Endometrial microvascular endothelial cells (primary cell): ENCODE results near the gene RFX2. TPM values are rescaled to one million over a fixed set of nuclear protein-coding genes. Genes with fewer than 3 reads are reported as not detected.
"Not testable (repeated sequence)": the region's sequence is repeated elsewhere in the genome, so short reads cannot be mapped to it uniquely, and the experiment has no call there.

Experiments
- in situ Hi-C: cut with HindIII; loops from 2 replicates; pipeline ENCODE4 v1.10.0; 2017; ENCODE audit warnings: low sequenced_read_pairs, low pct_unique_long_range_greater_than_20kb; ENCODE audit errors: inconsistent ontology term
- total RNA-seq: library from RNA; depleted of rRNA; stranded (reverse); fragments of >200 nt; gene quantifications from one replicate; pipeline ENCODE4 v1.2.3, GENCODE V29; 2015; ENCODE audit errors: inconsistent ontology term

Gene RFX2
- total RNA-seq, 1 donor from 2014 or later: 4.6 TPM

DNA sequence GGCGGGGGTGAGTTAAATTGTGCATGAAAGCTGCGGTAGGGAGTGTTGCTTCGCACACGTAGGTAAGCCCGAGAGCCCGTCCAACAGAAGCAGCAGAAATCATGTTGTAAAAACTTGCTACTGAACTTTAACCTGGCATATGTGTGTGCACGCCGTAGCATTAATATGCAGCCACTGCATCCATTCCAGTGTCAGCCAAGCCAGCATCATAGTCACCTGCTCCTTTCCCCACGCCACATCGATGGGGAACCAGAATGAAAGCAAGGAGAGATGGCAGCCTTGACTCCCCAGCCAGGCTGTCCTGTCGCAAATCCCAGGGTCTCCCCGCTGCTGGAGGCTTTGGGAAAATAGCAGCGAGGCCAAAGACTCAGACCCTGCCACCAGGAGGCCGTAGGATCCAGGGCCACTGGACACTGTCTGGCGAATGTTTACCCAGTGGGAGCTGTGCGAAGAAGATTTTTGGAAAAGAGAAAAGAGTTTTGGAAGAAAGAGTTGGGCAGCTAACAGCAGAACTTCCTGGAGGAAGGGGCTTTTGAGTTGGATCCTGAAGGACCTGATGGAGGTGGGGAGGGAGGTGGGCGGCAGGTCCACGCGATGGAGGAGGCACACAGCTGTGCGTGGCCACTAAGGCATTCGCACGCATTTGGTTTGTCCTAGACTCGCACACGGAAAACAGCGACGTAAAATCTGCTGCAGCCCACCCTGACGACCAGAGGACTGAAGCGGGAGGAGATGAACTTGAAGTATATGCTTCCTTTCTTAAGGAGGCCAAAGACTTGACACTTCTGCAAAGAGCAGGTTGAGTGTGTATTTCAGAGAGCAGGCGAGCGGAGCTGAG lies 83.7 kb downstream of the RFX2 start:
- in situ Hi-C loops: no loop called here

DNA sequence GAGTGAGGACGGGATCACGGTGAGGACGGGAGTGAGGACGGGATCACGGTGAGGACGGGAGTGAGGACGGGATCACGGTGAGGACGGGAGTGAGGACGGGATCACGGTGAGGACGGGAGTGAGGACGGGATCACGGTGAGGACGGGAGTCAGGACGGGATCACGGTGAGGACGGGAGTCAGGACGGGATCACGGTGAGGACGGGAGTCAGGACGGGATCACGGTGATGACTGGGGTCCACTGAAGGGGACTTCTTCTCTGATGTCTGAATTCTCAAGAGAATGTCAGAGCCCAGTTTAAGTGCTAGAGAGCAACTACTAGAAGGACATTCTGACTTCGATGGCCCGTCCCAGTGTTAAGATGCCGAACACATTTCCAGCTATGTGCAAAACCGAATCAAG lies 85.5 kb downstream of the RFX2 start:
- in situ Hi-C loops: not testable (repeated sequence)

DNA sequence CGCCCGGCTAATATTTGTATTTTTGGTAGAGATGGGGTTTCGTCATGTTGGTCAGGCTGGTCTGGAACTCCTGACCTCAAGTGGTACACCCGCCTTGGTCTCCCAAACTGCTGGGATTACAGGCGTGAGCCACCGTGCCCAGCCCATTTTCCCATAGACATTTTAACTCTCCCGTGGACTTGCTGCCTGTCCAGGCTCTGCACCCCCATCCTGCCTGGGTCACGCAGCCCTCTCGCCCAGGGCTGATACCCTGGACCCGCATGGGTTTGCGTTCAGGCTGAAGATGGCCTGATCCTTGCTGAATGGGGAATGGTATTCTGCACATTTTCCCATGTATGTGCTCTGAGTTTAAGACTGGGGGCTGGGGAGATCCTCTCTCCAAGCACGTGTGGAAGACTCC lies 86.4 kb downstream of the RFX2 start:
- in situ Hi-C loops: no loop called here

DNA sequence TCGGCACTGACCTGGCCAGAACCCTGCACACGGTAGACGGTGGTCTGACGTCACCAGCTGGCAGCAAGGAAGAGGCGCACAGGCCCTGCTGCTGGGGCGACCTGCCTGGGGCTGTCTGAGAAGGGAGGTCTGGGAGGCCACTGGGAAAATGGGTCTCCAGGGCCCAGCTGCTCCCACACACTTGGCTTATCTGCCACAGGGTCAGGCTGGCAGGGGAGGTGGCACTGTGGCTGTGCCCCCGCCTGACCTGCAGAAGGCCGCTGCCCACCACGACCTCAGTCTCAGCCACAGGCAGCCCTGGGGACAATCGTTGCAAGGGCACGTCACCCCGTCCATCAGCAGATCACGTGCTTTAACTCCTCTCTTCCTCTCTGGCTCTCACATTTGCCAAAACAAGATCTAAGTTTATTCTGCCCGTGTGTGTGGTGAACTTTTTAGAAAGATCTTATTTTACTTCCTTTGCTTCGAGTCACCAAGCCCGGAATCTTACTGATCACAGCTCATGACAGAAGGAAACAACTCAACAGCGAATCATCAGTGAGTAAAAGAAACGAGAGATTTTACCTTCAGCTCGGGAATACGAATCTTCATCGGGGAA lies 87.1 kb downstream of the RFX2 start:
- in situ Hi-C loops: no loop called here

DNA sequence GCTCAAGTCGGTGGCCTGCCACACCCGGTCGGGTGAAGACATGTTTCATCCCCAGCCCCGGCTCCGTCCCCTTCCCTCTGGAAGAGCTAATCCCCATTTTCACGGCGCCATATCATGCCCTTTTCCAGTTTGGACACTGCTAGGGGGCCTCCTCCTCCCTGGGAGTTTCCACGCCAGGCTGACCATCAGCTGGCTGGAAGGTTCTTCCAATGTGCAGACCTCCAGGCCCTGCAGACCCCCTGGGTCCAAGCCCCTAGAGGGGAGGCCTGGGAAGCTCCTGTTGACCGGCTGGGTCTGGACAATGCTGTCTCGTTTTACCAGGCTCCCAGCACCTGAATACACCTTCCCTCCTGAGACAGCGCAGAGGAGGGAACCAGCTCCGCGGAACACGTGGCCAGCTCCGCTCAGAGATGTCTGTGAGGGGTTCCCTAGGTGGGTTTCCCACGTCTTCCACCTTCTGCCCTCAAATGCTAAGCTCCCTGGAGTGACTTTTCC lies 87.7 kb downstream of the RFX2 start:
- in situ Hi-C loops: no loop called here

DNA sequence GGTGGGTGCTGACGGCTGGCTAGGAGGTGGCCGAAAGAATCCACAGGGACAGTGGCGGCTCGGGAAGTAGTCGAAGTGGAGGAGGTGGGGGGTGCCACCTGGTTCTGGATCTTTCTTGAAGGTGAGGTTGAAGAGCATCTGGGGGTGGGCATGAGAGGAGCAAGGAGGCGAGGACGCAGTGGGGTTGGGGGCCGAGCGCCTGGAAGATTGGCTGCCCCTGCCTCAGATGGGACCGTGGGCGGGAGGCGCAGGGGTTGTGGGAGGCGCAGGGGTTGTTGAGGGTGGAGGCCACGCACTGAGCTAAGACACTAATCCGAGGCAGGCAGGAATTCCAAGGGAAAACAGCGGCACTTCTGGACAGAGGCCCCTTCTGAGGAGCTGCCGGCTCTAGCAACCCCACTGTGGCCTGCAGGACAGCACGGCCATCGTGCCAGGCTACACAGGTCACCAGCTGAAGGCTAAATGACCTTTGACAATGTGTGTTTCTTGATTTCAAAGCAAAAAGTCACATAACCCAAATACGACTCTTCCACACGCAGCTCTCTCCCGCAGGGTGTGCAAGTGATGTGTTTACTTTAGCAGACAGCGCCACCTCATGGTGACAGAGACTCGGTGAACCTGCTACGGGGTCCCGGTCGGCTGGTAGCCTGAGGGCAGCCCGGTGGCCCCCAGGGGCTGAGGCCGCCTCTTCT lies 88.3 kb downstream of the RFX2 start:
- in situ Hi-C loops: no loop called here

DNA sequence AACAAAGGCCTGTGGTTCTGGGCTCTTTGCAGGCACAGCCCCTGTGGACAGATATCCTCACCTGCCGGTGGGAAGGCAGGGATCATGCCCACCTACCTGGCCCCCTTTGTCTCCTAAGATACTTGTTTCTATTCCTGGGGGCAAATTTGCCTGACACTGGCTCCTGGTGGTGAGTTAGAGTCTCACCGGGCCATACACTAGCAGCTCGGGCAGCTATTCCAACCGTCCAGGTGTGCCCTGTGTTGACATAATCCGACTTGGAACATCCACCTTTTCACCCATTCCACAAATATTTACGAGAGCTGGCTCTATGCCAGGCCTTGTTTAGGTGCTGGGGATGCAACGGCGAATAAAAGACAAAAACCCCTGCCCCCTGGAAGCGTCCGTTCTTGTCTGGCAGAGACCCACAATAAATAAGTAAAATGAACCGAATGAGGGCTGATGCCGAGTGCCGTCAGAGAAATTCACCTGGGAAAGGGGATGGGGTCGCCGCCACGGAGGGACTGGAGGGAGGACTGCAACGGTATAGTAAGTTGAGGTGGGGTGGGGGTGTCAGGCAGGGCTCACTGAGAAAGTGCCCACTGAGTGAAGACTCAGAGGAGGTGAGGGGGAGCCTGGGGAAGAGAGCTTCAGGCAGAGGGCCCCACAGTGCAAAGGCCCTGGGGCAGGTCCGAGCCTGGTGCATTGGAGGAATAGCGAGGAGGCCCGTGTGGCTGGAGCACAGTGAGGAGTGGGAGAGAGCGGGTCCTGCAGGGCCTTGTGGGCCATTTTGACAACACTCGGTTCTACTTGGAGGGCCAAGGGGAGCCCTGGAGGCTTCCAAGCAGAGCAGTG lies 89.1 kb downstream of the RFX2 start:
- in situ Hi-C loops: no loop called here

DNA sequence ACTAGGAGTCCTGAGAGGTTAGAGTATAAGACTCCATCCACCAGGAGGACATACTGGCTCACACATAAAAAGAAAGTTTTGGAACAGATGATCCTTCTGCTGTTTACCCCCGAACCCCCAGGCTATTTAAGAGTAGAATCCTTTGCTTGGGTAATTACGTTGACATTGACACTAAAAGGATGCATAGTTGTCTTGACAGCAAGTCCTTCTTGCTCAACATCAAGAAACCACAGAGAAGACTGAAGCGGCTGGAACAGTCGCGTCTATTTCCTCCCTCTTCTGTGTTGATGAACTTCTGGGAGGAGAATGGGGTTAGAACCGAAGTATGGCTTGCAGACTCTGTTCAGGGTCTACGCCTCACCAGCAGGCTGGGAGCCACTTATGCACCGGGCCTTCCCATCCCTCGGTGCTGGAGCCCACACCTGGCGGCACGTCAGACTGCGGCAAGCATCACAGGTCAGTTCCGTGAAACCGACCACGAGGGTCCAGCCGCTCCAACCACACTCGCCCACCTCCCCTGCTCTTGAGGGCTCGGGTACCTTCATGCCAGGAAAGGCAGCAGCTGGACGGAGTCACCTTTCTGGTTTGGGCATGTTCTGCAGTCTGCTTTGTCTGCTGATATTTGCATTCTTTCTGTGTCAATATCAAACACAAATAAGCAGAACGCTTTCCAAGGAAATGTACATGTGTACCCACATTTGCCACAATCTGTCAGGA lies 90.0 kb downstream of the RFX2 start:
- in situ Hi-C loops: no loop called here

DNA sequence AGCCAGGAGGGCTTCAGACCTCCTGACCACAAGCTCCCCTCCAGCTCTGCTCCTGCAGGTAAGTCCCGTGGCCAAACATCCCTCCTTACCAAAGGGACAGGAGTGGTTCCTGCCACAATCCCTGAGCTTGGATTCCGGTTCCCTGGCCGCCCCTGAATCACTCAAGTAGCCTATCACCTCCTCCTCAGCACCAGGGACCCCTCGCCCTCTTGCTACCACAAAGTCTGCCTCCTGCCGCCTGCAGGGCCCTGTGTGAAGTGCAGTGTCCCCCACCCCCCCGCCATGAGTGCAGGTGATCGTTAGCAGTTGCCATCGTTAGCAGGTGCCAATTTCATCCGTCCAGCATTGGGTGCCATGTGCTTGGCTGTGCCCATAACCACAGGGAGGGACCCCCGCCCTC lies 91.5 kb downstream of the RFX2 start:
- in situ Hi-C loops: no loop called here

DNA sequence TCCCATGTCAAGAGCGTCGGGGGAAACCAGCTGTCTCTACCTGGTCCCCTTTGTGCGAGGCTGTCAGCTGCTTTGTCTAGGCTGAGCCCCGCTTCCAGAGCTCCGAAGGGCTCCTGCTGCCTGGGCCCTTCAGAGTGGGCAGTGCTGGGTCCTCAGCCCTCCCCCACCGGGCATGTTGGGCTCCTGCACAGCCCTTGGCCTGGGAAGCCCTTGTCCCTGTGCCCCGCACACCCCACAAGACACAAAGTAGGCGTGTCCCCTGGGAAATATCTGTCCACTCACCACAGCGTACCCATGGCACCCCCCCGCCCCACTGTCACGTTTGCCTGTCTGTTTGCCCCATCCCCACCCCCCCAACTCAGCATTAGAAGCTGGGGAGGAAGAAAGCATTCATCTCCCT lies 92.7 kb downstream of the RFX2 start:
- in situ Hi-C loops: no loop called here

DNA sequence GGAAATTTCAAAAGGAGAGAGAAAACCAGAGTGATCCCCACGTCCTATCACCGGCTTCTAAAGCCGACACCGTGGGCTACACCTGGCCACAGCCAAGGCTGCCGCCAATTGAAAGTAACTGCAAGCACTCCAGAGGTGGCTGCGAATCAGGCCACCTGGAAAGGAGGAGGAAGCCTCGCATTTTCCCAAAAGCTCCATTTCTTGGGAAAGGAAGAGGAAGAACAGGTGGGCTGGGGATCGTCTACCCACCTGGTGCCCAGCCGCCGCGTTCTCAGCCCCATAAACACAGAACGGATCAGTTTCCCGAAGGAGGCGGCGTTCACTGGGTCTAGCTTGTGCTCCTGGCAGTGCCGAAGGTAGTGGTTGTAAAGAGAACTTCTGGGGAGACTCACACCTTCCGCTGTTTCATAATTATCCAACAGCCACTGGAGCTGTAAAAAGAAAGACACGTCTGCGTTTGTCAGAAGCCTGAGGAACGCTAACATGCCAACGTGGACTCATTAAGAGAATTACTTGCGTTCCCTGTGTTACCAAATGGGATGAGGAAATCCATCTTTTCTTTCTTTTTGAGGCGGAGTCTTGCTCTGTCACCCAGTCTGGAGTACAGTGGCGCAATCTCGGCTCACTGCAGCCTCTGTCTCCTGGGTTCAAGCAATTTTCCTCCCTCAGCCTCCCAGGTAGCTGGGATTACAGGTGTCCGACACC lies 94.3 kb downstream of the RFX2 start:
- in situ Hi-C loops: no loop called here

DNA sequence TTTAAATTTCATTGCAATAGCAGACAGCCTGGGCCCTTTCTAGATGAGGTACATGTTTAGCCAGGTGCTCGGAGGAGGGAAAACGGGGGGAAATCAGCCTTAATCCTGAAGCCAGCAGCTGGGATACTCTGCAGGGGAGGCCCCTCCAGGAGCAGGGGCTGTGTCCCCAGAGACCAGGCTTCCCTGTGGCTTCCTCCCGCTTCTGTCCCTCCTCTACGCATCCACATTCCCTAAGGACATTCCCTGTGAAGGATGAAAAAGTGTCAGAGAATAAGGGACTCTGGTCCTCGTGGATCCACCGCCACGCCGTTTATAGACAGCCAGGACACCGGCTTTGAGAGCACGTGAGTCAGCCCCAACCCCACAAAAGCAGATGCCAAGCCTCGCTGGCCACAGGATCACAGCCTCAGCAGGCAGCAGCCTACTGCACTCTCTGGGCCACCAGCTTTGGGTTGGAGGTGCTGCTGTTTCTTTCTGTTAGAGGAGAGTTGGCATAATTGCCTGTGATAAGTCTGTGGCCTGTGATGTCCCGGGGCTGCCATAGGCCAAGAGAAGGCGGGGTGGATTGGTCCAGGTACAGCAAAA lies 95.7 kb downstream of the RFX2 start:
- in situ Hi-C loops: no loop called here

DNA sequence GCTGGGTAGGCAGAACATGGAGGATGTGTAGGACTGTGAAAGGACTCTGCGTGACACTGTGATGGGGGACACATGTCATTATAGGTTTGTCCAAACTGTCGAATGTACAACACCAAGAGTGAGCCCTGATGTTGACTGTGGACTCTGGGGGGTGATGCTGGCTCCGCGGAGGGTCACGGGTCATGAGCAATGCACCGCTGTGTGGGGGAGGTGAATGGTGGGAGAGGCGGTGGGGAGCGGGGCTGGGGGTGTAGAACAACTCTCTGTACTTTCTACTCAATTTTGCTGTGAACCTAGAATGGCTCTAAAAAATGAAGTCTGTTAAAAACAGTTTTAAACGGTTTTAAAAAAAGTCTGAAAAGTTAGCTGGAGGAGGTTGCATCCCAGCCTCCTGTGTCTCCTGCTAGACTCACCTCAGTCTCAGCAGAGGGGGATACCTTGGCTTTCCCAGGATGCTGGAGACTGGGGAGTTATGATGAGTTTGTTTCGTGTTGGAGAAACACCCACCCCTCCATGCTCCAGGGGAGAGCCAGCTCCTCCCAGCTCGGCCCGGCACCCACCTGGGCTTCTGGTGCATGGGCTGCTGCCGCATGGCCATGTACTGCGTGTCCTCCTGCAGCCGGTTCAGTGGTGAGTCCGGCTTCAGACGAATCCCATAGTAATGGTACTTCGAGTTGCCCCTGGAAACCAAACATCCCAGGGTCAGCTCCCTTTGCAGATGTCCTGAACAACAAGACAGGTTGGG lies 97.7 kb downstream of the RFX2 start:
- in situ Hi-C loops: no loop called here

DNA sequence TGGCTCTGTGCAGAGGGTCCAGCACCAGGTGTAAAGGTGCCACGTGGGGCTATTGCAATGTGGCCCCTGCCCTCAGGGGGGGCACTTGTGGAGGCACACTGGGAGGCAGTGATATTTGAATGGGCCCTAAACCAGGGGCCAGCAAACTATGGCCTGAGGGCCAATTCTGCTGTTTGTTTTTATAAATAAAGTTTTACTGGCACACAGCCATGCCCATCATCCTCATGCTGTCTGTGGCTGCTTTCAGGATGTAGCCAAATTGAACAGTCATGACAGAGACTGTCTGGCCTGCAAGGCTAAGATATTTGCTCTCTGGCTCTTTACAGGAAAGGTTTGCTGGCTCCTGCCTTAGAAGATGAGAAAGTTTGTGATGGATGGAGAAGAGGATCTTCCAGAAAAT lies 98.5 kb downstream of the RFX2 start:
- in situ Hi-C loops: no loop called here

DNA sequence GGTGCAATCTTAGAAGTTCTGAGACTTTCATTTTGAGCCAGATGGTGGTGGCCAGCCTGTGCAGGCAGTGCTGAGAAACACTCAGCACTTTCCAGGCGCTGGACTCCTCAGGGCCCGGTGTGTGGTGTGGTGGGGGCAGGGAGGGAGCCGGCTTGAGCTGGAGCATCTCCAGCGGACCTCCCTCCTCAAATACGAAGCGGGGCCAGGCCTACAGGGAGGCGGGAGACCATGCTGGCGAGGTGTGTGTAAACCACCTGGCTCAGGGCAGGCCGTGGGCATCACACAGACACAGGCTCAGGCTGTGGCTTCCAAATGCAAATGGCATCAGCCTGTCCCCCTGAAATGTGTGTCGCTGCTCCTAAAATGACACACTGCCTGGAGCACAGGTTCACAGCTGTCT lies 99.1 kb downstream of the RFX2 start:
- in situ Hi-C loops: no loop called here

DNA sequence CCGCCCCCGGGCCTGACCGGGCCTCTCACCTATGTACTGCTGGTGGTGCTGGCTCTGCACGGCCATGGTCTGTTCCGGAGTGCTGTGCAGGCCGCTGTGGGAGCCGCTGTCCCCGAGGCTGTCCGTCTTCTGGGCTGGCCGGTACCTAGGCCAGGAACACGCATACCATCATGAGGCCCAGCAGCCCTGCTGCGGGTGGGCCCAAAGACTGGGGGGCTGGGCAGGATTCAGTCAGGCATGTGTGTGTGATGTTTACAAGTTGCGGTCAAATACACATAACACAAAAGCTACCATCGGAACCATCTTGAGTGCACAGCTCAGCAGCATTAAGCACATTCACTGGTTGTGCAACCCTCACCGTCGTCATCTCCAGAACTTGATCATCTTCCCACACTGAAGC lies 100.2 kb downstream of the RFX2 start:
- in situ Hi-C loops: no loop called here

DNA sequence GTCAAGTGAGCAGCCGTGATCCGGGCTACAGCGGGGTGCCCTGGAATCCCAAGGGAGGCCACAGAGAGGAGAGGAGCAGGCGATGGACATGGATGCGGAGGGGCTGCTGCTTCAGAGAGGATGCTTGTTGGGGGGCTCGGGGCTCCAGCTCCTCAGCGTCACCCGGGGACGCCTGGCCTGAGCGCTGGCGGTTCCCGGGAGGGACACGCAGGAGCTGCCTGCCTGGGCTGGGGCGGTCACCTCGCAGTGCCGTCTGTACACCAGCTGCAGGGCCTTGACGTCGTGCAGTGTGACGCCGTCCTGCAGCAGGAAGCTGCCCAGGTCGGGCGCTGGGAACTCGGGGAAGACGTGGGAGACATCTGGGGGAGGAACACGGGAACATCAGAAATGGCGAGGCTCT lies 102.4 kb downstream of the RFX2 start:
- in situ Hi-C loops: no loop called here
